ENCODE data around the gene TMEM109.

DNA sequence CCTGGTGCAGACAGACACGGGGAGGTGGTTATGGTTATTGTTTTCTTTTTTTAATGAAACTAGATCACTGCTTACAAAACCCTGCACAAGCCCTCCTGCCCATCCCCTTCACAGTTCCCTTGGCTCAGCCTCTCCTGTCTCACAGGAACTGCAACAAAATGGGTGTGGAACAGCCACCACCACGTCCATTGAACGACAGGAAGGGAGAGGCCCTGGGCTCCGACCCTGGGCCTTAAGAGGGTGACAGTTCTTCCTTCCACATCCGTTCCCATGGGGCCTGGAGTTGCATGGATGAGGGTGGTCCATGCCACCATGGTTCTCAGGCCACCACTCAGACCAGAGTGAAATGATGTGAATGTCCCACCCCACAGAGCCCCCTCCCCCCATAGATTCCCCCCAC, 23.3 kb upstream of the TMEM109 start:
- TF ChIP-seq, protein P1, sequence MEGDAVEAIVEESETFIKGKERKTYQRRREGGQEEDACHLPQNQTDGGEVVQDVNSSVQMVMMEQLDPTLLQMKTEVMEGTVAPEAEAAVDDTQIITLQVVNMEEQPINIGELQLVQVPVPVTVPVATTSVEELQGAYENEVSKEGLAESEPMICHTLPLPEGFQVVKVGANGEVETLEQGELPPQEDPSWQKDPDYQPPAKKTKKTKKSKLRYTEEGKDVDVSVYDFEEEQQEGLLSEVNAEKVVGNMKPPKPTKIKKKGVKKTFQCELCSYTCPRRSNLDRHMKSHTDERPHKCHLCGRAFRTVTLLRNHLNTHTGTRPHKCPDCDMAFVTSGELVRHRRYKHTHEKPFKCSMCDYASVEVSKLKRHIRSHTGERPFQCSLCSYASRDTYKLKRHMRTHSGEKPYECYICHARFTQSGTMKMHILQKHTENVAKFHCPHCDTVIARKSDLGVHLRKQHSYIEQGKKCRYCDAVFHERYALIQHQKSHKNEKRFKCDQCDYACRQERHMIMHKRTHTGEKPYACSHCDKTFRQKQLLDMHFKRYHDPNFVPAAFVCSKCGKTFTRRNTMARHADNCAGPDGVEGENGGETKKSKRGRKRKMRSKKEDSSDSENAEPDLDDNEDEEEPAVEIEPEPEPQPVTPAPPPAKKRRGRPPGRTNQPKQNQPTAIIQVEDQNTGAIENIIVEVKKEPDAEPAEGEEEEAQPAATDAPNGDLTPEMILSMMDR (IDR thresholded peaks at IDR 0.05) = no peak
- TF ChIP-seq POLR2A (IDR thresholded peaks at IDR 0.05) = no peak
